HG02642 (cell line): ENCODE measurements around the gene SCN5A.

Source experiments
- ATAC-seq: cut with Tn5 transposase; IDR thresholded peaks from one replicate; pipeline ENCODE4 v1.9.1; 2021; ENCODE audit warnings: mild to moderate bottlenecking; ENCODE audit not compliant: unreplicated experiment, poor library complexity

SCN5A gene

DNA sequence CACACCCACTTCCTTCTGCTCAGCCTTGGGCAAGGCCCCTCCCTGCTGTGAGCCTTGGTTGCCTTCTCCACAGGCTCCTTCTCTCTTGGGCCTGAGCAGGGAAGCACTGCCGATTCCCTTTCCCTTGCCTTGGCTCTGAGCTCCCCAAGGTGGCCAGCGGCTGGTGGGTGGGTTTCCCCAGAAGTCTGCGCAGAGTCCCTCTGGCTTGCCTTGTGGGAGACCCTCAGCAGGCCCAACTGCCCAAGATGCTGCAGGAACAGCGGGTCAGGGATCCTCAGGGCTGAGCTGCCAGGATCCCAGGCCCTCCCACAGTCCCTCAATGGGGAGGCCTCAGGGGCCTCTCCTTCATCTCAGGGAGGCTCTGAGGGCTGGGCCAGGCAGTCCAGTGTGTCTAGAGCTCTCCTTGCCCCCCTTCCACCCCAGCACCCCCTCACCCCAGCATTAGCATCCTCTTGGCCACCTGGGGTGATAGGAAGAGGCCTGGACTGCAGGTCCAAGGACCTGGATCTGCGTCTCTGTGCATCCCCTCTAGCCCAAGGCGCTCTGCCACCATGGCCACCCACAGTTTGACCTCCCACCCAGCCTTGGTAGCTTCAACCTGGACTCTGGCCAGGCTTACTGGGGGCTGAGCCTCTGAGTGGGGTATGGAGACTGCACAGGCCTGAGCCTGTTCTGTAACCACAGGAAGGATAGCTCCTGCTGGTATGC lies 84.7 kb downstream of the SCN5A start:
- no peak for ATAC-seq

DNA sequence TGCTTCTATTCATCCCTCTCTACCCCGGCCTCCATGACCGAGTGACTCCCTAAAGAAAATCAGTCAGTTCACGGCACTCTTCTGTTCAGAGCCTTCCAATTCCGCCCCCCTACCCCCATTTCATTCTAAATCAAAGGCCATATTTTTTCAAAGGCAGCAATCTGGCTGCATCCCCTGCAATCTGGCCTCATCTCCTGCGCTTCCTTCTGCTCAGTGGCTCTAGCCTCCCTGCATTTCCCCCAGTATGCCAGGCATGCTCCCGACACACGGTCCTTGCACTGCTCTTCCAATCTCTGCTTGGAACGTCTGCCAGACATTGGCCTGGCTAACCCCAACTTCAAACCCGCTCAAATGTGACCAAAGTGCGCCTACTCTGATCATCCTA lies 85.6 kb downstream of the SCN5A start:
- no peak for ATAC-seq

DNA sequence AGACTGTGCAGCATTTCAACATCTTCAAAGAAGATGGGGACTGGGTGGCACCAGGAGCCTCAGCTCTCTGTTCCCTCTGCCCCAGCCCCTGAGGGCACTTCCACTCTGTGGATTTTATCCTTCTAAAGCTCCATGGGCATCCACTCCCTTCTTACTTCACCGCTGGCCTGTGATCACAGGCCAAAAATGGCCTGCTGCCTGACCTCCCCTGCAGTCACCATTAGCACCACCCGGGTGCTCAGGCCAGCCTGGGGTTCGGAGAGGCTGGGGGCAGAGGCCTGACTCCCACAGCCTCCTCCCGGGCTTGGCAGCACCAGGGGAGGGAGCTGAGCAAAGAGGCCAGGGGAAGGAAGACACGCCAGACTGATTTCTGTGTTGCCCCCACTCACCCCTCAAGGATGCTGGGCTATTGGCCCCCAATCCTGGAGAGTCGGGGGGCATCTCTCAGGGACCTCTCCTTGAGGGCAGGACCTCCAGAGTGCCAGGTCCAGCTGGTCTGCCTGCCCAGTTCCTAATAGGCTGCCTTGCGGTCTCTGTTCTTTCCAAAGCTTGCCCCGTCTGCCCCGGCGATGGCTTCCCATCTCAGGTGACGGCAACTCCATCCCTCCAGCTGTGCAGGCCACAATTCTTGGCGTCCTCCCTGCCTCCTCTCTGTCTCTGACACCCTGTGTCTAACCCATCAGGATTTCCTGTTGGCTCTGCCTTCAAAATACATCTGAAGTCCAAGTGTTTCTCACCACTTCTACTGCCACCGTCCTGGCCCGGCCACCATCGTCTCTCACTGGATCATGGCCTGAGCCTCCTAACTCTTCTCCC lies 86.2 kb downstream of the SCN5A start:
- ATAC-seq, result no peak

DNA sequence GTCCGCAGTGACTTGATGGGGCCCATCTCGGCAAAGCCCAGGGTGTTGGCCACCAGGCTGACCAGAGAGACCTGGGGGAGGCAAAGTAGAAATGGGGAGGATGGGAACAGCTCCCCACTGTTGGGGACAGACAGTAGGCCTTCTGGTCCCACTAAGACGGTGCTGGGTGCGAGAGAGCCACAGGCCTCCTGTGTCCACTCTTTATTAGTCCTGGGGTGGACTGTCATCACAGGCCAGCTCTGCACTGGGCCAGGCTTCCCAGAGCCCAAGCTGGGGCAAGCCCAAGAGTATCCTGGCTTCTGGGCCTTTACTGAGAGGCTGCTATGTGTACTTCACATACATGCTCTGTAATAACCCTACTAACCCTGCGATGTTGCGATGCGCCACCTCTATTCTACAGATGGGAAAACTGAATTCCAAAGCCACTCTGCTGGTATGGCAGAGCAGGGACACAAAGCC lies 87.0 kb downstream of the SCN5A start:
- no peak for ATAC-seq

DNA sequence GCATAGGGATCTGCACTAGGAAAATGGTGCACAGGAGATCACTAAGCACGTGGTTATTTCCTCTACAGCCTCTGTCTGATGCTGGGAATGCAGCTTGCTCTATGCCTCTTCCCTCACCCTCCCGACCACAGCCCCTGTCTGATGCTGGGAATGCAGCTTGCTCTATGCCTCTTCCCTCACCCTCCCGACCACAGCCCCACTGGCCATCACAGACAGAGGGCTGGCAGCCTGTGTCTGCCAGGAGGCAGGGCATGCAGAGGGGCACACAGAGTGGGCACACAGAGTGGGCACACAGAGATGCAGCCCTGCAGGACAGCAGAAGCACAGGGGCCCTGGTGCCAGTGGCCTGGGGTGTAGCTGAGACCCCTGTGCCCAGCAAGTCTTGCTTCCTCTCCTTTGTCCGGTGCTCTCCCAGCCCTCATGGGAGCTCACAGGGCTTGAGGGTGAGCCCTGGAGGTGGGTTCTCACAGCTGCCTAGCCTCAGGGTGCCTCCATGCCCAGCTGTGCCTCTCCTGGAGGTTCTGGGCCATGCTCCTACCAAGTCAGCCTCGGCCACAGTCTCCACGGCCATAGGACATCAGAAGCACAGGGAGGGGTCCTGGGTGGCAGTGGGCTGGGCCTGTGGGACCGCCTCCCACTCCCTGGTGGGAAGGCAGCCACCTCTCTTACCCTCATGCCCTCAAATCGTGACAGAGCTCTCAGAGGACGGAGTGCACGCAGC lies 87.6 kb downstream of the SCN5A start:
- no peak for ATAC-seq

DNA sequence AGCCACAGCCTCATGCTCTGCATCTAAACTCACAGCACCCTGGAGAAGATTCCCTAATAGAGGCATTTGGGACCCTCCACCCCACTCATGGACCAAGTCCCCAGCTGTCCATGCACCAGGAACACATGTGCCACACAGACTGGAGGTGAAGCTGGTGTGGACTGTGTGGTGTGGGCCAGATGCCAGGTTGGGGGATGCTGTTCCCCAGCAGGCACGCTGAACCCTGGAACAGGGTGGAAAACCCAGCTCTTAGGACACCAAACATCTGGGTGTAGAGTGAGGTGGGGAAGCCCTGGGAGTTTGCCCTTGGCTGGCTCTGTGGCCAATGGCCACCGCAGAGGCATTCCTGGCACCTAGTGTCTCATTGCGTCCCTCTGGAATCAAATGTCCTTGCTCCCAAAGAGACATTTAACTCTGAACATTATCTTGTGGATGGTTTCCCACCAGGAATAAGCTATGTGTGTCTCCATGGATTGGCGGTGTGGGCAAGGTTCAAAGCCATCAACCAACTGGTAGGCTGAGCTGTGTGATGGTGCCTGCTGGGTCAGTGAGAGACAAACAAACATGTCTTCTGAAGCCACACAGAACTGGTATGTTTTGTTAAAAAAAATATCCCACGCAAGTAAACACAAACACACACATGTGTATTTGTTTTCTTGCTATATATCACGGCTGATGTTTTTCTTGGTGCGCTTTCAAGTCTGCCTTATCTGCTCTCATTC lies 88.3 kb downstream of the SCN5A start:
- no peak for ATAC-seq

DNA sequence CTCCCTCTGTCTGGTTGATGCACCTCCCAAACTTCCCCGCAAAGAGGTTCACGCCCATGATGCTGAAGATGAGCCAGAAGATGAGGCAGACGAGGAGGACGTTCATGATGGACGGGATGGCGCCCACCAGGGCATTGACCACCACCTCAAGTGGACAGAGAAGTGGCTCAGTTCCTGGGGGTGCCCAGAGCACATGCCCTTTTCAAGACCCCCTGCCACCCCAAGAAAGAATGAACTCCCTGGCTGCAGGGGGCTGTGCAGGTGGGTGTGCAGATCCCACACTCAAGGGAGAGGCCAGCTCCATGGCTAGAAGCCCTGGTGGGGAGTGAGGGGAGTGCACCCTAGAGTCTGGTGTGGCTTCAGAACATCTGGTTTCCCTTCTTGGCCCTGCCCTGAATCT lies 89.2 kb downstream of the SCN5A start:
- no peak for ATAC-seq

DNA sequence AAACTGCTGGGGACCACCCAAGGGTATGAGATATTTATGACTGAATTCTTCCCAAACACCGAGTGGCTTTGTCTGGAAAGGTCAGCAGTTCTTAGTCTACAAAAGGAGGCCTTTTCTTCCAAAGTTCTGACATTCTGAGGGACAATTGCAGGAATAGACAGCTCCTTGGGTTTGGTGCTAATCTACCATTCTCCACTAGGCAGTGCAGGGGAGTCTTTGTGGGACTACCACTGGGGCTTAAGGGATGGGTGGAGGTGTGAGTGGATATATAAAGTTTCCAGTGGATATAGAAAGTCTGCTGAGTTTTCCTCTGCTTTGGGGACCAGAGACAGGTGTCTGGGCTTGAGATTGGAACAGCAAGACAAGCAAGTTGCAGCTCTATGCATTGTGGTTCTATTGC lies 90.6 kb downstream of the SCN5A start:
- no peak for ATAC-seq

DNA sequence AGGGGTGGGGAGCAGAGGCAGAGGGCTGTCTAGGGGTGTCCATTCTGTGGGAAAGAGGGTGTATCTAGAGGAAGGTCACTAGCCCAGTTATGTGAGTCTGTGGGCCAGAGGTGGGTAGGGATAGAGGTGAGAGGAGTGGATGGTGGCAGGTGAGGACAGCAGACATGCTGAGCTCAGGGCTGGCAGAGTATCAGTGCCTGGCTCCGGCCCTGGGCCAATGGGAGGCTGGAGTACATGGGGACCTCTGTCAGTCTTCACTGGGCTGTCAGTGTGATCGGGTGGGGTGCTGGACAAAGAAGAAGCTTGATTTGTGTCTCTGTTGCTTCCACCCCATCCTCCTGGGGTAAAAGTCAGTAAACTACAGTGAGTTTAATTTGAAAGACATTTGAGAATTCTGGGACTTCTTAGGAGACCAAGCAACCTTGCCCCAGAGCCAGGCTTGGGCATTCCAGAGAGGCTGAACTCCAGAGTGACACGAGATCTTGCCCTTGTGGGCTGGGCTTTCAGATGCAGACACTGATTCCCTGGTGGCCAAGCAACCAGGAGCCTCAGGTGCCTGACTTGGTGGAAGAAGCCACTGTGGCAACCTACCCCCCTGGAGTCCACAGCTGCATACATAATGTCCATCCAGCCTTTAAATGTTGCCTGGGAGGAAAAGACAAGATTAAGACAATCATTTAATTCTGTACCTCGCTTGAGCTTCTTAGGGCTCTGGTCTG lies 92.7 kb downstream of the SCN5A start:
- no peak for ATAC-seq

DNA sequence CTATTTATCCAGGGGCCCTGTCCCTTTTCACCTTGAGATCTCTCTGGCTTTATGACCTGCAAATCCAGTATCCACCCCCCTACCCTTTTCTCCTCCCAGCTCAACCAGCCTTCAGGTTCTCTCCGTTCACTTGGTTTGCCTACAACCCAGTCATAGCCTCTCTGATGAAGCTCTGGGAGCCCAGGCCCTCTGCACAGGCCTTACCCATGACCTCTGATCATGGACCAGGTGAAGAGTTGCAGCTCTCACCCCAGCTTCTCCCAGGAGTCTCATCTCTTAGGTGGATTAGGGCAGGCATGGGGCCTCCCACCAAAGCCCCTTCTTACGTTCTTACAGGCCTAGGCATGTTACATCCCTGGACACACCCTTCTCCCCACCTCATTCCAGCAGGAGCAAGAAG lies 93.6 kb downstream of the SCN5A start:
- ATAC-seq, result no peak

DNA sequence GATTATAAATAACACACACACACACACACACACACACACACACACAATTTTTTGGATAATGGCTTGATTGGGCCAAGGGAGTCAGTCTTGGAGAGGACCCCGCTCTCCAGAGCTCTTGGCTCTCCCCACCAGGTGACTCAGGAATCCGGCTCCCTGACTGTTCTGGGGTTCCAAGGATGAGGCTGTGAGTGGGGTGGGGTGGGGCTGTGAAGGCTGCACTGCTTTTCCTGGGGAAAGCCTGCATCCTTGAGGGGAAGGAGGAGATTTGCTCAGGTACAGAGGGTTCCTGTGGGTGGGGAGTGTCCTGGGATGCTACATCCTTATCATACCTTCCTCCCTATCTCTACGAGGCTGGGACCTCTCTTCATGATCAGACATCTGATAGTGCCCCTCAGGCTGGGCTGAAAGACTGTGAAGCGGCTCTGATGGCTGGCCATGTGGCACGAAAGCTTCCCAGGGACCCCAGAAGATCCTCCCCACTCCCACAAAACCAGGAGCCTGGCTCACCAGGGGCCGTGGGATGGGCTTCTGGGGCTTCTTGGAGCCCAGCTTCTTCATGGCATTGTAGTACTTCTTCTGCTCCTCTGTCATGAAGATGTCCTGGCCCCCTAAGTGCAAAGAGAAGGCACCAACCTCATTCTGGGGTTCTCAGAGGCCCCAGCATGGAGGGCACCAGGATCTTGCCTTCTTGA lies 94.2 kb downstream of the SCN5A start:
- ATAC-seq, result no peak

DNA sequence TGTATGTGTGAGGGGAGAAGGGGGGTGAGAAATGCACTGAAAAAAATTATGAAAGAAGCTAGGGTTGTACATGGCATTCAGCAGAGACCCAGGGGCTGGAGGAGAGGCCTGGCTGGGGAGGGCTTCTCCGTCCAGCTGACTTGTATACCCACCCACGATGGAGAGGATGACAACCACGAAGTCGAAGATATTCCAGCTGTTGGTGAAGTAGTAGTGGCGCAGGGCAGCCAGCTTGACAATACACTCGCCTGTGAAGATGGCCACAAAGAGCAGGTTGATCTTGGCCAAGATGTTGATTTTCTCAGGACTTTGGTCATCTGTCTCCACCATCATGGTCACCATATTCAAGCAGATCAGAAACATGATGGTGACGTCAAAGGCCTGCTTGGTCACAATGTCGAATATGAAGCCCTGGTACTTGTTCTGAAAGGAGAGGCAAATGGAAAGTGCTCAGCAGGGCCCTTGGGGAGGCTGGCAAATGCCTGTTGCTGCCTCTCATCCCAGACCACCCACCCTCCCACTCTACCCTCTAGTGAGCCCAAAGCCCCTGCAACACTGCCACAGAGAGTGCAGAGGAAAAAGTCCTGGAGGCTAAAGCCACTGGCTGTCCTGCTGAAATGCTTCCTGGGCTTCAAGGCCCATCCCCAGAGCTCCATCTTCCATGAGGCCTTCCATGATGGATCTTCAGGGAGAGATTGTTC lies 95.2 kb downstream of the SCN5A start:
- ATAC-seq, result no peak

DNA sequence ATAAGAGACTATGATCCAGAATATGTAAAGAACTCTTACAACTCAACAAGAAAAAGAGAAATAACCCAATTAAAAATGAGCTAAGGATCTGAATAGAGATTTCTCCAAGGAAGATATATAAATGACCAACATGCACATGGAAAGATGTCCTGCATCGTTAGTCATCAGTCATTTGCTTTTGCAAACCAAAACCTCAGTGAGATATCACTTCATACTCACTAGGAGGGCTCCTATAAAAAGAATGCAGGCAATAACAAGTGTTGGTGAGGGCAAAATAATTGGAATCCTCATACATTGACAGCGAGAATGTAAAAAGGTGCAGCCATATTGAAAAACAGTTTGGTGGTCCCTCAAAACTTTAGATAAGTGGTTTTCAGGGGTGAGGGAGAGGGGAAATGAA lies 96.4 kb downstream of the SCN5A start:
- ATAC-seq, result no peak

DNA sequence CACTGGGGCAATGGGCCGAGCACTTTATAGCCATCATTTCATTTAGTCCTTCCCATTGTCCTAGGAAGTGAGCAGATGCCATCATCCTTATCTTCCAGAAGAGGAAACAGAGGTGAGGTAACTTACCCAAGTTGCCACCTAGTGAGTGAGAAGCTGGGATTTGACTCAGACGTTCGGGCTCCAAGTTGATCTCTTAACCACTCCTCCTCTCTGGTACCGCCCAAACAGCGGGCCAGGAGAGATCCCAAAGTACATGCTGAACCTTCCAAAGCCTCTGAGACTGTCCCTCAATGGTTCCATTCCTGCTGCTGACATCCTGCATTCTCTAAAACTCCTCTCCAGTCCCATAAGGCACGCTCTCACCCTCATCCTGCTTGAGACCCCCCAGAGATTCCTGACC lies 97.1 kb downstream of the SCN5A start:
- no peak for ATAC-seq

DNA sequence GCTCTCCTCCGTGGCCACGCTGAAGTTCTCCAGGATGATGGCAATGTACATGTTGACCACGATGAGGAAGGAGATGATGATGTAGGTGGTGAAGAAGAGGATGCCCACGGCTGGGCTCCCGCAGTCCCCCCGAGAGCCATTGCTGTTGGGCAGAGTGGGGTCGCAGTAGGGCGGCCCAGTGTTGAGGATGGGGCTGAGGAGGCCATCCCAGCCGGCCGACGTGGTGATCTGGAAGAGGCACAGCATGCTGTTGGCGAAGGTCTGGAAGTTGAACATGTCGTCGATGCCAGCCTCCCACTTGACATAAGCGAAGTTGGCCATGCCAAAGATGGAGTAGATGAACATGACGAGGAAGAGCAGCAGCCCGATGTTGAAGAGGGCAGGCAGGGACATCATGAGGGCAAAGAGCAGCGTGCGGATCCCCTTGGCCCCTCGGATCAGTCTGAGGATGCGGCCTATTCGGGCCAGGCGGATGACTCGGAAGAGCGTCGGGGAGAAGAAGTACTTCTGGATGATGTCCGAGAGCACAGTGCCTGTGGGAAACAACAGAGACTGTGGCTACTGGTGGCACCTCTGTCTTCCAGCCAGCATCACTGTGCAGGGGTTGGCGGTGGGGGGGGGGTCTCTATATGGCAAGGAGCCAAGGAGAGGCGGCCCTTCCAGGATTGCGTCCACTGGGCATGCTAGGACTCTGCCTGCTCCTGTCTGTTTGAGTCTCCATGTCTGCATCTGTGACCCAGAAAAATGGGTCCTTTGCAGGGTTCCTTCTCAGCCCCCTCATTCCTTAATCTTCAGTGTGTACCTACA lies 98.3 kb downstream of the SCN5A start:
- ATAC-seq, result no peak

DNA sequence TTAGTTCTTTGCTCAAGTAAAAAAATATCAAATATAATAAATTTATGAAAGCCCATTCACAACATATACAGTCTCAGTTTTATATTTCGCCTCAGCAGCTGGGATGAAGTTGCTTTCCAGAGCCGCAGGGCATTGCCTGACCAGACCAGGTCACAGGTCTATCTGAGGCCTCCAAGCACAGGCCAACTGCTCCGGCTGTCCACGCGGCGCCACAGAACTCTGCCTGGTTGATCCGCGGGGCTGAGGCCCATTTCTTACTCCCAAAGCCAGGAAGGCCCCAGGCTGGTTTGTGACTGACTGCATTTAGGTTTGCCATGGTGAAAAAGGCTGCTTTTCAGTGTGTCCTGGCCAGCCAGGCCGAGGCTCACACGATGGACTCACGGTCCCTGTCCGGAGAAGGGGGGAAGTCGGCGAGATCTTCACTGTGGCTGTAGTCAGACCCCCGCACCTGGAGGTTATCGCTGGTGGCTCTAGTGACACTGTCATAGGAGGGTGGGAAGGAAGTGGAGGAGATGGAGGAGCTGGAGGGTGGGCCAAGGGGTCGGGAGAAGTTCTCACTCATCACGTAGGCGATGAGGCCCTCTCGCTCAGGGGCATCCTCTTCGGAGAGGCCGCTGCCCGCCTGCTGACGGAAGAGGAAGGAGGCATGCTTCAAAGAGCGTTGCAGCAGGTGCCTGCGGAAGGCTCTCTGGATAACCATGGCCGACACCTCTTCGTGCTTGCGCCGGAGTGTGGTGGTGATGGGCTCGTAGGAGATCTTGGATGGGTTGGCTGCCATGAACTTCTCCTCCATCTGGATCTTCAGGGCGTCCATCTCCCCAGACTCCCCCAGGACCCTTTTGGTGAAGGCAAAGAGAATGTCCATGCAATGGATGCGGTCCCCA lies 99.3 kb downstream of the SCN5A start:
- no peak for ATAC-seq

DNA sequence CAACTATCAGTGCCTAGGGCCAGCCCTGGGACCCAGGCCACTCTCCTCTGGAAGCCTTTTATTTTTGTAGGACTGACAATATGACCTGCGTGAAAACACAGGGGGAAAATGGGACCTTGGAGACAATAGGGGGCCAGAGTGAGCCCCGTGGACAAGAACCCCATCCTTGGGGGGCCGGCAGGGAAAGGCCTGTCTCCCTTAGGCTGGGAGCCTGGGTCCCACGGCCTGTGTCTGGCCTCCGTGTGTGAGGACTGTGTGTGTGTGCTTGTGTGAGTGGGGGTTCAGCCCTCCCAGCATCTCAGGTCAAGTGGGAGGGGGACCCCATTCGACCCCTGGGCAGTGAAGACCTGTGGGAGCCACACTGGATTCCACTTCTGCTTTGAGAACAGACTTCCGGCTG lies 100.0 kb downstream of the SCN5A start:
- ATAC-seq, result no peak
